Kidney (tissue), 14 donors: ENCODE measurements around the gene SLC25A26. TPM values are rescaled to one million over a fixed set of nuclear protein-coding genes. Genes with fewer than 3 reads are reported as not detected.
"Not testable (repeated sequence)": the region's sequence is repeated elsewhere in the genome, so short reads cannot be mapped to it uniquely, and the experiment has no call there.

ENCODE experiments used
- DNase-seq, 5 donors: peaks; one replicate each; pipeline ENCODE4 v3.0.0-alpha.2; 2013 to 2020
- FAIRE-seq: peaks from 2 replicates; lab custom pipeline; 2012; peaks lifted over from hg19 to GRCh38; lab: Jason Lieb, UNC
- H3K27ac ChIP-seq, 2 donors: one replicate each; pipeline ENCODE4 v1.7.0; 2013; ENCODE audit warnings: low read depth in 2 of 2, low read length in 2 of 2, inconsistent platforms in 1 of 2
- H3K27me3 ChIP-seq: one replicate; pipeline ENCODE4 v1.7.1; 2013; ENCODE audit warnings: low read length, inconsistent platforms; ENCODE audit not compliant: control insufficient read depth, insufficient read depth
- H3K36me3 ChIP-seq, 3 donors: one replicate each; pipeline versions ENCODE4 v1.7.0 to v1.7.1; 2013; ENCODE audit warnings: low read length in 3 of 3, control low read depth in 1 of 3, inconsistent platforms in 1 of 3; ENCODE audit not compliant: insufficient read depth in 3 of 3, control insufficient read depth in 2 of 3
- H3K4me1 ChIP-seq, 3 donors: one replicate each; pipeline versions ENCODE4 v1.7.0 to v1.7.1; 2013; ENCODE audit warnings: low read length in 3 of 3, inconsistent platforms in 1 of 3, low read depth in 1 of 3; ENCODE audit not compliant: control insufficient read depth in 2 of 3, insufficient read depth in 2 of 3
- H3K4me3 ChIP-seq, 3 donors: one replicate each; pipeline versions ENCODE4 v1.7.0 to v1.8.1; 2013; ENCODE audit warnings: low read length in 3 of 3, control low read depth in 1 of 3, inconsistent platforms in 1 of 3
- H3K9ac ChIP-seq, 3 donors: one replicate each; pipeline versions ENCODE4 v1.7.0 to v1.7.1; 2013; ENCODE audit warnings: low read length in 3 of 3, control low read depth in 1 of 3, inconsistent platforms in 1 of 3
- H3K9me3 ChIP-seq, 3 donors: one replicate each; pipeline versions ENCODE4 v1.7.0 to v1.7.1; 2013; ENCODE audit warnings: low read length in 3 of 3, control low read depth in 1 of 3, inconsistent platforms in 1 of 3; ENCODE audit not compliant: control insufficient read depth in 2 of 3, insufficient read depth in 1 of 3
- intact Hi-C: fragments of 100-400 bp; cut with DNase I; formaldehyde crosslinking; loops from one replicate; pipeline ENCODE4 v1.11.1; 2022
- polyA plus RNA-seq: library from polyadenylated mRNA; stranded (reverse); fragments of 350-450 nt; fragmentation: Illumina TruSeq; extraction: RNeasy Lipid Tissue Mini Kit (QIAGEN cat#74804); gene quantifications from one replicate; pipeline ENCODE4 v1.2.3, GENCODE V29; 2014; ENCODE audit warnings: low read depth, low replicate concordance; ENCODE audit not compliant: insufficient read depth
- total RNA-seq: library from RNA; stranded (reverse); fragmentation: NEBNext Ultra II Directional; extraction: Animal tissue kit (Norgen Biotek cat#: 25700); gene quantifications from one replicate; pipeline ENCODE4 v1.2.1, GENCODE V29; 2021
- TF ChIP-seq, protein P1 (sequence below): IDR thresholded peaks from 3 replicates; pipeline ENCODE4 v1.5.1; 2012; ENCODE audit warnings: mild to moderate bottlenecking, moderate library complexity, borderline replicate concordance; ENCODE audit not compliant: insufficient read depth; ENCODE audit errors: extremely low read depth
- donor health status: control.
- donor health status: control.
- donor health status: control.
- donor health status: control.
- donor health status: control.
- donor health status: DM: yes; HTN: yes; CAD: no.
- donor health status: Normal renal cell carcinoma (clear cell type).

Gene SLC25A26
- total and polyA plus RNA-seq, 2 donors from 2014 or later = 23.9 to 25.4 TPM

GRCh38 chr3:66276705-66277274 is 56.0 kb downstream of the SLC25A26 start:
- H3K9me3 ChIP-seq = no peaks in the 10 kb centered on the region
- H3K27me3 ChIP-seq = no peaks in the 10 kb centered on the region
- no peaks in the 10 kb centered on the region for H3K36me3 ChIP-seq
- H3K4me1 ChIP-seq = no peaks in the 10 kb centered on the region
- H3K4me3 ChIP-seq = no peak overlapping the region
- no peak overlapping the region for H3K27ac ChIP-seq
- DNase-seq = peak in 4 of 5 donors; percentile 76 to 88 (median 81)
- FAIRE-seq = peak; percentile 98
- intact Hi-C loops = loop anchor here (5.0 kb wide), 1 partner anchor 551 kb away; no protein-coding TSS in a partner anchor
- no peak overlapping the region for H3K9ac ChIP-seq
- TF ChIP-seq, protein P1, sequence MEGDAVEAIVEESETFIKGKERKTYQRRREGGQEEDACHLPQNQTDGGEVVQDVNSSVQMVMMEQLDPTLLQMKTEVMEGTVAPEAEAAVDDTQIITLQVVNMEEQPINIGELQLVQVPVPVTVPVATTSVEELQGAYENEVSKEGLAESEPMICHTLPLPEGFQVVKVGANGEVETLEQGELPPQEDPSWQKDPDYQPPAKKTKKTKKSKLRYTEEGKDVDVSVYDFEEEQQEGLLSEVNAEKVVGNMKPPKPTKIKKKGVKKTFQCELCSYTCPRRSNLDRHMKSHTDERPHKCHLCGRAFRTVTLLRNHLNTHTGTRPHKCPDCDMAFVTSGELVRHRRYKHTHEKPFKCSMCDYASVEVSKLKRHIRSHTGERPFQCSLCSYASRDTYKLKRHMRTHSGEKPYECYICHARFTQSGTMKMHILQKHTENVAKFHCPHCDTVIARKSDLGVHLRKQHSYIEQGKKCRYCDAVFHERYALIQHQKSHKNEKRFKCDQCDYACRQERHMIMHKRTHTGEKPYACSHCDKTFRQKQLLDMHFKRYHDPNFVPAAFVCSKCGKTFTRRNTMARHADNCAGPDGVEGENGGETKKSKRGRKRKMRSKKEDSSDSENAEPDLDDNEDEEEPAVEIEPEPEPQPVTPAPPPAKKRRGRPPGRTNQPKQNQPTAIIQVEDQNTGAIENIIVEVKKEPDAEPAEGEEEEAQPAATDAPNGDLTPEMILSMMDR = peak; percentile 78

DNA sequence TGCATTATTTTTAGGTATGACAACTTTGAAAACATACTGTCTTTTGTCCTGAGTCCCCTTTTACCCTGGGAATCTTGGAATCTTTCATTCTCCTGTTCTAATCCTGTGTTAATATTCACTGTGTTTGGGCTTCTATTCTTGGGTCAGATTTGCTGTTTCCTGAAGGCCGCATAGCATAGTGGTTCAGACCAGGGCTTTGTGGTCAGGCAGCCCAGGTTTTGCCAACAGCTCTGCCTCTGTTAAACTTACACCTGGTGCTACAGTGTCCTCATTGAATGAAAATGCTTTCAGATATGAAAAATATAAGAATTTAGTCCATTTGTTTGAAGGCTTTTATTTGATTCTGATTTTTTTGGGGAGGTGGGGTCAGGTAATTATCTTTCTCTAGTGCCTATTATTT is 58.4 kb downstream of the SLC25A26 start:
- Histone ChIP-seq H3K4me1 (no peaks in the 10 kb centered on the region), H3K9ac (no peak overlapping the region), H3K9me3 (no peaks in the 10 kb centered on the region), H3K27me3 (no peaks in the 10 kb centered on the region), H3K27ac (no peak overlapping the region), H3K4me3 (no peak overlapping the region), H3K36me3 (no peaks in the 10 kb centered on the region)
- DNase-seq (no peak), FAIRE-seq (no peak)
- TF ChIP-seq, protein P1 = no peak
- intact Hi-C loops = loop anchor here (5.0 kb wide), 1 partner anchor 548 kb away; no protein-coding TSS in a partner anchor

- H3K27ac ChIP-seq = no peak overlapping the region
- TF ChIP-seq, protein P1 = no peak
- no peak overlapping the region for H3K9ac ChIP-seq
- H3K4me3 ChIP-seq = no peak overlapping the region
- intact Hi-C loops = no loop called here
- no peaks in the 10 kb centered on the region for H3K9me3 ChIP-seq
- no peak for FAIRE-seq
- DNase-seq = peak in 1 of 5 donors; percentile 33
- H3K4me1 ChIP-seq = no peaks in the 10 kb centered on the region
- H3K27me3 ChIP-seq = no peaks in the 10 kb centered on the region
- H3K36me3 ChIP-seq = no peaks in the 10 kb centered on the region
These were observed 59.5 kb downstream of the SLC25A26 start for GRCh38 chr3:66280304-66280703.

GRCh38 chr3:66291922-66292321 is 71.1 kb downstream of the SLC25A26 start:
- H3K4me3 ChIP-seq, FAIRE-seq, H3K36me3 ChIP-seq, H3K9ac ChIP-seq, DNase-seq, H3K4me1 ChIP-seq, H3K9me3 ChIP-seq, H3K27me3 ChIP-seq, H3K27ac ChIP-seq, intact Hi-C loops: not testable (repeated sequence)
